Gastroesophageal sphincter (tissue), 3 donors: ENCODE data around the gene KREMEN1.

ENCODE experiments used
- POLR2A ChIP-seq, 2 donors: fragments of 450-650 bp; IDR thresholded peaks; one replicate each; pipeline ENCODE4 v1.6.1; 2017; ENCODE audit warnings: antibody characterized with exemption in 2 of 2, mild to moderate bottlenecking in 2 of 2, moderate library complexity in 1 of 2
- POLR2AphosphoS5 ChIP-seq: sonication (generic); formaldehyde crosslinking; IDR thresholded peaks from one replicate; pipeline ENCODE4 v1.6.1; 2017; ENCODE audit warnings: antibody characterized with exemption
- TF ChIP-seq, protein P1 (sequence below), 4 experiments: fragments of 200-600 bp in 2 of 4; fragments of 450-650 bp in 2 of 4; sonication (generic) in 1 of 4; IDR thresholded peaks; one replicate each; pipeline ENCODE4 v1.5.1; 2017 to 2019; ENCODE audit warnings: antibody characterized with exemption in 4 of 4, mild to moderate bottlenecking in 2 of 4, moderate library complexity in 2 of 4

DNA sequence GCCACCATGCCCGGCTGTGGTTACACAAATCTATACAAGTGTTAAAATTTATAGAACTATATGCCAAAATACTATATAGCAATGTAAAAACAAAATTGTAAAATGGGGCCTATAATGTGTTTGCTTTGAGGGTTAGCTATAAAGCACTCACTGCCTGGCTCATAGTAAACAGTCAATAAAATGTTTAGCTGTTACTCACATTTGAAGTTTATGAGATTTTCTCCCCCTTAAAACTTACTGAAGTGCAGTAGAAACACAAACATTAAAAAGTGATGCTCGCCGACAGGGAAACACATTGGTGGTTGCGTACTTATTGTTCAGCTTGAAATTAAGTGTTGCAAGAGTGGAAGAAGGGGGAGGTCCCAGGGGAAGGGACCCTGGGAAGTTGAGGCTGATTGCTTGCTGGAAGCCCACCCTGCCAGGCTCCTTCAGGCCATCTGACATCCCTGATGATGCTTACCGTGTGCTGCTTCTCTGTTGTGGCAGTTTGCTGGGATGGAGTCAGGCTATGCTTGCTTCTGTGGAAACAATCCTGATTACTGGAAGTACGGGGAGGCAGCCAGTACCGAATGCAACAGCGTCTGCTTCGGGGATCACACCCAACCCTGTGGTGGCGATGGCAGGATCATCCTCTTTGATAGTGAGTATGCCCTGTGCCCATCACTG, 52.1 kb downstream of the KREMEN1 start:
- no peak for TF ChIP-seq POLR2A (IDR thresholded peaks at IDR 0.05)
- TF ChIP-seq, protein P1, sequence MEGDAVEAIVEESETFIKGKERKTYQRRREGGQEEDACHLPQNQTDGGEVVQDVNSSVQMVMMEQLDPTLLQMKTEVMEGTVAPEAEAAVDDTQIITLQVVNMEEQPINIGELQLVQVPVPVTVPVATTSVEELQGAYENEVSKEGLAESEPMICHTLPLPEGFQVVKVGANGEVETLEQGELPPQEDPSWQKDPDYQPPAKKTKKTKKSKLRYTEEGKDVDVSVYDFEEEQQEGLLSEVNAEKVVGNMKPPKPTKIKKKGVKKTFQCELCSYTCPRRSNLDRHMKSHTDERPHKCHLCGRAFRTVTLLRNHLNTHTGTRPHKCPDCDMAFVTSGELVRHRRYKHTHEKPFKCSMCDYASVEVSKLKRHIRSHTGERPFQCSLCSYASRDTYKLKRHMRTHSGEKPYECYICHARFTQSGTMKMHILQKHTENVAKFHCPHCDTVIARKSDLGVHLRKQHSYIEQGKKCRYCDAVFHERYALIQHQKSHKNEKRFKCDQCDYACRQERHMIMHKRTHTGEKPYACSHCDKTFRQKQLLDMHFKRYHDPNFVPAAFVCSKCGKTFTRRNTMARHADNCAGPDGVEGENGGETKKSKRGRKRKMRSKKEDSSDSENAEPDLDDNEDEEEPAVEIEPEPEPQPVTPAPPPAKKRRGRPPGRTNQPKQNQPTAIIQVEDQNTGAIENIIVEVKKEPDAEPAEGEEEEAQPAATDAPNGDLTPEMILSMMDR (IDR thresholded peaks at IDR 0.05), result no peak
- no peak for TF ChIP-seq POLR2AphosphoS5
